Liver (tissue), 9 donors: ENCODE data around the gene CLASP2. TPM values are rescaled to one million over a fixed set of nuclear protein-coding genes. Genes with fewer than 3 reads are reported as not detected.

ENCODE experiments used
- DNase-seq: peaks from one replicate; pipeline ENCODE4 v3.0.0-alpha.2; 2017; ENCODE audit warnings: low spot score
- H3K27ac ChIP-seq, 2 donors: one replicate each; pipeline ENCODE4 v1.7.0; 2013; ENCODE audit warnings: inconsistent platforms in 2 of 2, low read length in 2 of 2, control low read depth in 1 of 2, low read depth in 1 of 2, mild to moderate bottlenecking in 1 of 2
- H3K27me3 ChIP-seq, 4 donors: one replicate each; pipeline versions ENCODE4 v1.6.1 to v1.7.0; 2013; ENCODE audit warnings: low read length in 3 of 4, inconsistent platforms in 1 of 4, mild to moderate bottlenecking in 1 of 4, moderate library complexity in 1 of 4; ENCODE audit not compliant: control insufficient read depth in 4 of 4, insufficient read depth in 4 of 4
- H3K36me3 ChIP-seq, 4 donors: one replicate each; pipeline versions ENCODE4 v1.6.1 to v1.7.0; 2013; ENCODE audit warnings: low read length in 3 of 4, mild to moderate bottlenecking in 3 of 4, low read depth in 1 of 4, moderate library complexity in 1 of 4; ENCODE audit not compliant: control insufficient read depth in 4 of 4, insufficient read depth in 3 of 4
- H3K4me1 ChIP-seq, 4 donors: one replicate each; pipeline versions ENCODE4 v1.6.1 to v1.7.0; 2013; ENCODE audit warnings: low read length in 3 of 4, mild to moderate bottlenecking in 3 of 4, moderate library complexity in 1 of 4; ENCODE audit not compliant: control insufficient read depth in 4 of 4, insufficient read depth in 4 of 4
- H3K4me3 ChIP-seq, 3 donors: one replicate each; pipeline versions ENCODE4 v1.6.1 to v1.7.0; 2013; ENCODE audit warnings: low read length in 3 of 3, control low read depth in 1 of 3, low read depth in 1 of 3, mild to moderate bottlenecking in 1 of 3
- H3K9ac ChIP-seq, 2 donors: one replicate each; pipeline ENCODE4 v1.7.0; 2013; ENCODE audit warnings: low read length in 2 of 2, mild to moderate bottlenecking in 2 of 2, moderate library complexity in 2 of 2, control low read depth in 1 of 2, low read depth in 1 of 2
- H3K9me3 ChIP-seq, 4 donors: one replicate each; pipeline versions ENCODE4 v1.6.1 to v1.7.0; 2013; ENCODE audit warnings: low read length in 3 of 4; ENCODE audit not compliant: control insufficient read depth in 4 of 4
- EGR1 ChIP-seq, 2 donors: IDR thresholded peaks; 2 replicates each; pipeline ENCODE4 v1.6.1; 2016 to 2018; ENCODE audit warnings: antibody characterized with exemption in 2 of 2, low read depth in 2 of 2
- FOXA1 ChIP-seq: IDR thresholded peaks from 2 replicates; pipeline ENCODE4 v1.6.1; 2016; ENCODE audit warnings: antibody characterized with exemption
- GABPA ChIP-seq, 2 donors: IDR thresholded peaks in 1 of 2; conservative IDR thresholded peaks in 1 of 2; 2 replicates each; pipeline ENCODE4 v1.6.1; 2016; ENCODE audit warnings: antibody characterized with exemption in 2 of 2, mild to moderate bottlenecking in 1 of 2, moderate library complexity in 1 of 2
- HNF4A ChIP-seq, 2 donors: conservative IDR thresholded peaks; 2 replicates each; pipeline ENCODE4 v1.6.1; 2016; ENCODE audit warnings: antibody characterized with exemption in 2 of 2, mild to moderate bottlenecking in 2 of 2
- JUND ChIP-seq, 2 donors: IDR thresholded peaks; 2 replicates each; pipeline ENCODE4 v1.6.1; 2016; ENCODE audit warnings: antibody characterized with exemption in 2 of 2
- NR2F2 ChIP-seq: IDR thresholded peaks from 2 replicates; pipeline ENCODE4 v1.6.1; 2016; ENCODE audit warnings: antibody characterized with exemption
- RAD21 ChIP-seq, 2 donors: IDR thresholded peaks; 2 replicates each; pipeline ENCODE4 v1.6.1; 2016; ENCODE audit warnings: antibody characterized with exemption in 2 of 2, mild to moderate bottlenecking in 2 of 2
- RXRA ChIP-seq, 2 donors: IDR thresholded peaks; 2 replicates each; pipeline ENCODE4 v1.6.1; 2017 to 2018; ENCODE audit warnings: antibody characterized with exemption in 2 of 2, mild to moderate bottlenecking in 1 of 2
- SP1 ChIP-seq: IDR thresholded peaks from 2 replicates; pipeline ENCODE4 v1.6.1; 2018; ENCODE audit warnings: antibody characterized with exemption, mild to moderate bottlenecking
- TAF1 ChIP-seq: conservative IDR thresholded peaks from 2 replicates; pipeline ENCODE4 v1.6.1; 2016; ENCODE audit warnings: antibody characterized with exemption, mild to moderate bottlenecking
- WGBS: extraction: QIAGEN DNeasy Blood & Tissue Kit; methylation state at CpG from one replicate; pipeline ENCODE4 v1.1.7; 2013; 5-methylcytosine and 5-hydroxymethylcytosine counted together
- polyA plus RNA-seq, 2 donors: library from polyadenylated mRNA; stranded (reverse) in 1 of 2; unstranded in 1 of 2; fragments of 200-250 nt in 1 of 2; fragments of >200 nt in 1 of 2; fragmentation: Nextera tagmentation in 1 of 2; extraction: Ambion mirVana in 1 of 2; gene quantifications; one replicate each; pipeline versions ENCODE4 v1.2.1 to v1.2.3, GENCODE V29; 2013 to 2015
- total RNA-seq, 2 donors: library from RNA; depleted of rRNA; stranded (reverse); fragments of >200 nt; gene quantifications; one replicate each; pipeline ENCODE4 v1.2.3, GENCODE V29; 2014
- TF ChIP-seq, protein P1 (sequence below): fragments of 150-350 bp; IDR thresholded peaks from 2 replicates; pipeline ENCODE4 v1.5.1; 2017; ENCODE audit warnings: improper control_type of control experiment, low read depth, low read length; ENCODE audit not compliant: missing input control
- TF ChIP-seq, protein P2 (sequence below): IDR thresholded peaks from 2 replicates; pipeline ENCODE4 v1.6.1; 2016; ENCODE audit warnings: antibody characterized with exemption
- TF ChIP-seq, protein P3 (sequence below): IDR thresholded peaks from 2 replicates; pipeline ENCODE4 v1.6.1; 2016; ENCODE audit warnings: antibody characterized with exemption
- TF ChIP-seq, protein P4 (sequence below): IDR thresholded peaks from 2 replicates; pipeline ENCODE4 v1.6.1; 2016; ENCODE audit warnings: antibody characterized with exemption, mild to moderate bottlenecking
- donor health status: healthy.
- donor health status: healthy.
- donor health status: healthy.
- donor health status: healthy.
- donor health status: healthy.

CLASP2 gene
- total and polyA plus RNA-seq, 4 donors = 3.7 to 27.6 (median 17.3) TPM

DNA sequence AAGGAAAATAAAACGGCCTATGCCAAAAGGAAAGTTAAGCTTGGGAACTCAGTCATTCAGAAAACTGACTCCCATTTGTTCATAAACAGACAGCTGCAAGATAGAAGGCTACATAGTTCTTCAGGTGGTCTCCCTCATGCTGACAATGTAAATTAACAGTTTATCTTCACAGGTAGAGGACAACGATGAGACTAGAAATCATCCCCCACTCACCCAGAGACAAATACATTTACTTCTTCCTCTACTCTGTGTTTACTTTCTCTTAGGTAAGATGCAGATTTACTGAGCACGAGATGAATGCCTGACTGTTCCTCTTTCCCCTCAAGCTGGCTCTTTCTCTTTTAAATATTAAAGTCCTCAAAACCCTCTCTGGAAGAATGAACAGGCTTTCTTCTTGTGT lies 160.2 kb downstream of the CLASP2 start:
- Histone ChIP-seq H3K9ac (no peak overlapping the region), H3K36me3 (peaks cover 3 to 14% (median 8%) of the 10 kb centered on the region in 4 donors), H3K4me1 (no peaks in the 10 kb centered on the region), H3K9me3 (no peaks in the 10 kb centered on the region), H3K4me3 (no peak overlapping the region), H3K27ac (no peak overlapping the region), H3K27me3 (no peaks in the 10 kb centered on the region)
- DNase-seq = no peak
- TF ChIP-seq HNF4A (conservative IDR thresholded peaks at IDR 0.05) (no peak), RAD21 (IDR thresholded peaks at IDR 0.05) (no peak), RXRA (IDR thresholded peaks at IDR 0.05) (no peak), EGR1 (IDR thresholded peaks at IDR 0.05; ENCODE audit: low read depth in 2 of 2) (no peak), JUND (IDR thresholded peaks at IDR 0.05) (no peak)
- TF ChIP-seq, protein P1, sequence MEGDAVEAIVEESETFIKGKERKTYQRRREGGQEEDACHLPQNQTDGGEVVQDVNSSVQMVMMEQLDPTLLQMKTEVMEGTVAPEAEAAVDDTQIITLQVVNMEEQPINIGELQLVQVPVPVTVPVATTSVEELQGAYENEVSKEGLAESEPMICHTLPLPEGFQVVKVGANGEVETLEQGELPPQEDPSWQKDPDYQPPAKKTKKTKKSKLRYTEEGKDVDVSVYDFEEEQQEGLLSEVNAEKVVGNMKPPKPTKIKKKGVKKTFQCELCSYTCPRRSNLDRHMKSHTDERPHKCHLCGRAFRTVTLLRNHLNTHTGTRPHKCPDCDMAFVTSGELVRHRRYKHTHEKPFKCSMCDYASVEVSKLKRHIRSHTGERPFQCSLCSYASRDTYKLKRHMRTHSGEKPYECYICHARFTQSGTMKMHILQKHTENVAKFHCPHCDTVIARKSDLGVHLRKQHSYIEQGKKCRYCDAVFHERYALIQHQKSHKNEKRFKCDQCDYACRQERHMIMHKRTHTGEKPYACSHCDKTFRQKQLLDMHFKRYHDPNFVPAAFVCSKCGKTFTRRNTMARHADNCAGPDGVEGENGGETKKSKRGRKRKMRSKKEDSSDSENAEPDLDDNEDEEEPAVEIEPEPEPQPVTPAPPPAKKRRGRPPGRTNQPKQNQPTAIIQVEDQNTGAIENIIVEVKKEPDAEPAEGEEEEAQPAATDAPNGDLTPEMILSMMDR = no peak
- TF ChIP-seq, protein P2, sequence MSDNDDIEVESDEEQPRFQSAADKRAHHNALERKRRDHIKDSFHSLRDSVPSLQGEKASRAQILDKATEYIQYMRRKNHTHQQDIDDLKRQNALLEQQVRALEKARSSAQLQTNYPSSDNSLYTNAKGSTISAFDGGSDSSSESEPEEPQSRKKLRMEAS = no peak
- TF ChIP-seq, protein P3, sequence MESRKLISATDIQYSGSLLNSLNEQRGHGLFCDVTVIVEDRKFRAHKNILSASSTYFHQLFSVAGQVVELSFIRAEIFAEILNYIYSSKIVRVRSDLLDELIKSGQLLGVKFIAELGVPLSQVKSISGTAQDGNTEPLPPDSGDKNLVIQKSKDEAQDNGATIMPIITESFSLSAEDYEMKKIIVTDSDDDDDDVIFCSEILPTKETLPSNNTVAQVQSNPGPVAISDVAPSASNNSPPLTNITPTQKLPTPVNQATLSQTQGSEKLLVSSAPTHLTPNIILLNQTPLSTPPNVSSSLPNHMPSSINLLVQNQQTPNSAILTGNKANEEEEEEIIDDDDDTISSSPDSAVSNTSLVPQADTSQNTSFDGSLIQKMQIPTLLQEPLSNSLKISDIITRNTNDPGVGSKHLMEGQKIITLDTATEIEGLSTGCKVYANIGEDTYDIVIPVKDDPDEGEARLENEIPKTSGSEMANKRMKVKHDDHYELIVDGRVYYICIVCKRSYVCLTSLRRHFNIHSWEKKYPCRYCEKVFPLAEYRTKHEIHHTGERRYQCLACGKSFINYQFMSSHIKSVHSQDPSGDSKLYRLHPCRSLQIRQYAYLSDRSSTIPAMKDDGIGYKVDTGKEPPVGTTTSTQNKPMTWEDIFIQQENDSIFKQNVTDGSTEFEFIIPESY = no peak
- TF ChIP-seq, protein P4, sequence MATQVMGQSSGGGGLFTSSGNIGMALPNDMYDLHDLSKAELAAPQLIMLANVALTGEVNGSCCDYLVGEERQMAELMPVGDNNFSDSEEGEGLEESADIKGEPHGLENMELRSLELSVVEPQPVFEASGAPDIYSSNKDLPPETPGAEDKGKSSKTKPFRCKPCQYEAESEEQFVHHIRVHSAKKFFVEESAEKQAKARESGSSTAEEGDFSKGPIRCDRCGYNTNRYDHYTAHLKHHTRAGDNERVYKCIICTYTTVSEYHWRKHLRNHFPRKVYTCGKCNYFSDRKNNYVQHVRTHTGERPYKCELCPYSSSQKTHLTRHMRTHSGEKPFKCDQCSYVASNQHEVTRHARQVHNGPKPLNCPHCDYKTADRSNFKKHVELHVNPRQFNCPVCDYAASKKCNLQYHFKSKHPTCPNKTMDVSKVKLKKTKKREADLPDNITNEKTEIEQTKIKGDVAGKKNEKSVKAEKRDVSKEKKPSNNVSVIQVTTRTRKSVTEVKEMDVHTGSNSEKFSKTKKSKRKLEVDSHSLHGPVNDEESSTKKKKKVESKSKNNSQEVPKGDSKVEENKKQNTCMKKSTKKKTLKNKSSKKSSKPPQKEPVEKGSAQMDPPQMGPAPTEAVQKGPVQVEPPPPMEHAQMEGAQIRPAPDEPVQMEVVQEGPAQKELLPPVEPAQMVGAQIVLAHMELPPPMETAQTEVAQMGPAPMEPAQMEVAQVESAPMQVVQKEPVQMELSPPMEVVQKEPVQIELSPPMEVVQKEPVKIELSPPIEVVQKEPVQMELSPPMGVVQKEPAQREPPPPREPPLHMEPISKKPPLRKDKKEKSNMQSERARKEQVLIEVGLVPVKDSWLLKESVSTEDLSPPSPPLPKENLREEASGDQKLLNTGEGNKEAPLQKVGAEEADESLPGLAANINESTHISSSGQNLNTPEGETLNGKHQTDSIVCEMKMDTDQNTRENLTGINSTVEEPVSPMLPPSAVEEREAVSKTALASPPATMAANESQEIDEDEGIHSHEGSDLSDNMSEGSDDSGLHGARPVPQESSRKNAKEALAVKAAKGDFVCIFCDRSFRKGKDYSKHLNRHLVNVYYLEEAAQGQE = no peak
- 73% methylated on average over 3 of the region's 3 CpGs for WGBS

DNA sequence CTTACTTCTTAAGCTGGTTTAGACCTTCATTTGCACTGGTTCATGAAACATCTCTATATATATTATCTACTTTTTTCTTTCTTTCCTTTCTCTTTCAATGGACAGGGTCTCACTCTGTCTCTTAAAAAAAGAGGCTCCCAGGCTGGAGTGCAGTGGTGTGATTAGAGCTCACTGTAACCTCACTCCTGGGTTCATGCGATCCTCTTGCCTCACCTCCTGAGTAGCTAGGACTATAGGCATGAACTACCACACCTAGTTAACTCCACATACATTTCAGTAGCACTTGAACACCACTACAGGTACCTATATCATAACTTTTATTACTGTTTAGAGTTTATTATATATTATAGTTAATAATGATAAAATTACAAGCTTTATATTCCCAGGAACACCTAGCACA lies 160.8 kb downstream of the CLASP2 start:
- H3K9ac ChIP-seq = no peak overlapping the region
- H3K4me3 ChIP-seq = no peak overlapping the region
- H3K27me3 ChIP-seq = no peaks in the 10 kb centered on the region
- no peak overlapping the region for H3K27ac ChIP-seq
- 100% methylated on average over 1 of the region's 1 CpG for WGBS
- peaks cover 3 to 14% (median 9%) of the 10 kb centered on the region in 4 donors for H3K36me3 ChIP-seq
- H3K4me1 ChIP-seq = no peaks in the 10 kb centered on the region
- TF ChIP-seq RXRA (IDR thresholded peaks at IDR 0.05) = no peak
- TF ChIP-seq, protein P3 = no peak
- TF ChIP-seq, protein P4 = no peak
- no peak for TF ChIP-seq TAF1
- TF ChIP-seq, protein P2 = no peak
- no peak for TF ChIP-seq JUND (IDR thresholded peaks at IDR 0.05)
- TF ChIP-seq HNF4A (conservative IDR thresholded peaks at IDR 0.05) = no peak
- no peak for TF ChIP-seq EGR1 (IDR thresholded peaks at IDR 0.05; ENCODE audit: low read depth in 2 of 2)
- no peak for TF ChIP-seq NR2F2
- TF ChIP-seq SP1 = no peak
- no peak for TF ChIP-seq GABPA (IDR thresholded peaks at IDR 0.05 in 1 of 2, conservative IDR thresholded peaks at IDR 0.05 in 1 of 2)
- TF ChIP-seq FOXA1 = no peak
- DNase-seq = no peak
- H3K9me3 ChIP-seq = no peaks in the 10 kb centered on the region
